ENCODE results near the gene DNLZ. TPM values are rescaled to one million over a fixed set of nuclear protein-coding genes. Genes with fewer than 3 reads are reported as not detected.

The DNLZ gene
- total RNA-seq, 4 donors from 2014 or later, result 5.6 to 19.8 (median 13.5) TPM

GRCh38 chr9:136318776-136319241 lies 44.7 kb downstream of the DNLZ start:
- H3K27ac ChIP-seq, result no peak overlapping the region
- TF ChIP-seq POLR2A (IDR thresholded peaks at IDR 0.05) (no peak), CTCF (IDR thresholded peaks at IDR 0.05) (no peak)
- no peaks in the 10 kb centered on the region for H3K4me1 ChIP-seq
- H3K36me3 ChIP-seq, result no peaks in the 10 kb centered on the region
- H3K4me3 ChIP-seq, result no peak overlapping the region
- H3K27me3 ChIP-seq, result no peaks in the 10 kb centered on the region
- no peak for DNase-seq
- H3K9me3 ChIP-seq, result peaks cover 0 to 13% (median 1%) of the 10 kb centered on the region in 4 donors

- H3K27me3 ChIP-seq, result no peaks in the 10 kb centered on the region
- H3K4me3 ChIP-seq, result no peak overlapping the region
- no peak overlapping the region for H3K27ac ChIP-seq
- no peaks in the 10 kb centered on the region for H3K4me1 ChIP-seq
- TF ChIP-seq CTCF (IDR thresholded peaks at IDR 0.05) (no peak), POLR2A (IDR thresholded peaks at IDR 0.05) (no peak)
- DNase-seq, result no peak
- H3K36me3 ChIP-seq, result no peaks in the 10 kb centered on the region
- peaks cover 0 to 13% (median 1%) of the 10 kb centered on the region in 4 donors for H3K9me3 ChIP-seq
Observed at GRCh38 chr9:136318111-136318775, 45.3 kb downstream of the DNLZ start.

GRCh38 chr9:136317695-136318094 lies 45.8 kb downstream of the DNLZ start:
- TF ChIP-seq CTCF (IDR thresholded peaks at IDR 0.05), result no peak
- TF ChIP-seq POLR2A (IDR thresholded peaks at IDR 0.05), result no peak
- DNase-seq, result no peak
- Histone ChIP-seq H3K4me3 (no peak overlapping the region), H3K9me3 (peaks cover 0 to 13% (median 1%) of the 10 kb centered on the region in 4 donors), H3K27me3 (no peaks in the 10 kb centered on the region), H3K27ac (no peak overlapping the region), H3K4me1 (no peaks in the 10 kb centered on the region), H3K36me3 (no peaks in the 10 kb centered on the region)

- DNase-seq, result no peak
- no peaks in the 10 kb centered on the region for H3K4me1 ChIP-seq
- H3K27me3 ChIP-seq, result no peaks in the 10 kb centered on the region
- H3K27ac ChIP-seq, result no peak overlapping the region
- no peak overlapping the region for H3K4me3 ChIP-seq
- no peaks in the 10 kb centered on the region for H3K36me3 ChIP-seq
- peaks cover 0 to 13% (median 1%) of the 10 kb centered on the region in 4 donors for H3K9me3 ChIP-seq
- TF ChIP-seq CTCF (IDR thresholded peaks at IDR 0.05), result no peak
- no peak for TF ChIP-seq POLR2A (IDR thresholded peaks at IDR 0.05)
Observed at GRCh38 chr9:136316896-136317676, 46.5 kb downstream of the DNLZ start.

GRCh38 chr9:136316271-136316751 lies 47.2 kb downstream of the DNLZ start:
- no peak for DNase-seq
- TF ChIP-seq CTCF (IDR thresholded peaks at IDR 0.05) (no peak), POLR2A (IDR thresholded peaks at IDR 0.05) (no peak)
- peaks cover 0 to 13% (median 1%) of the 10 kb centered on the region in 4 donors for H3K9me3 ChIP-seq
- H3K4me1 ChIP-seq, result no peaks in the 10 kb centered on the region
- H3K36me3 ChIP-seq, result no peaks in the 10 kb centered on the region
- H3K27me3 ChIP-seq, result no peaks in the 10 kb centered on the region
- no peak overlapping the region for H3K4me3 ChIP-seq
- no peak overlapping the region for H3K27ac ChIP-seq
